Adrenal gland (tissue), 12 donors: ENCODE results near the gene DYNC1I1. TPM values are rescaled to one million over a fixed set of nuclear protein-coding genes. Genes with fewer than 3 reads are reported as not detected.

Source experiments
- DNase-seq, 7 donors: peaks; one replicate each; pipeline ENCODE4 v3.0.0-alpha.2; 2019 to 2020
- H3K27ac ChIP-seq, 5 donors: fragments of 200-600 bp; sonication (generic) in 4 of 5; 1 replicate in 3 of 5; 2 replicates in 2 of 5; pipeline versions ENCODE4 v1.5.1 to v1.8.0; 2016 to 2020; ENCODE audit warnings: mild to moderate bottlenecking in 1 of 5
- H3K27me3 ChIP-seq: fragments of 200-600 bp; 2 replicates; pipeline ENCODE4 v1.8.0; 2021
- H3K36me3 ChIP-seq, 2 donors: fragments of 200-600 bp; replicated peaks in 1 of 2; 1 replicate in 1 of 2; 2 replicates in 1 of 2; pipeline versions ENCODE4 v1.5.1 to v1.8.0; 2018 to 2022
- H3K4me1 ChIP-seq, 2 donors: fragments of 200-600 bp; replicated peaks in 1 of 2; 1 replicate in 1 of 2; 2 replicates in 1 of 2; pipeline versions ENCODE4 v1.5.1 to v1.8.0; 2018 to 2021
- H3K4me3 ChIP-seq, 4 donors: fragments of 200-600 bp; sonication (generic) in 3 of 4; one replicate each; pipeline ENCODE4 v1.5.1; 2016 to 2018
- H3K9me3 ChIP-seq, 3 donors: fragments of 200-600 bp; sonication (generic) in 1 of 3; replicated peaks in 1 of 3; 1 replicate in 2 of 3; 2 replicates in 1 of 3; pipeline versions ENCODE4 v1.5.1 to v1.8.0; 2016 to 2021
- POLR2A ChIP-seq, 2 donors: fragments of 450-650 bp; IDR thresholded peaks; one replicate each; pipeline ENCODE4 v1.6.1; 2017; ENCODE audit warnings: antibody characterized with exemption in 2 of 2, mild to moderate bottlenecking in 2 of 2, moderate library complexity in 1 of 2
- WGBS, 4 donors: extraction: QIAGEN DNeasy Blood & Tissue Kit in 2 of 4; methylation state at CpG; one replicate each; pipeline versions ENCODE4 v1.1.5 to v1.1.7; 2013 to 2017; 5-methylcytosine and 5-hydroxymethylcytosine counted together
- intact Hi-C, 2 donors: fragments of 100-400 bp; cut with DNase I; formaldehyde crosslinking; loops; one replicate each; pipeline versions ENCODE4 v1.14.1 to v1.15.0; 2022 to 2023
- polyA plus RNA-seq, 3 donors: library from polyadenylated mRNA; stranded (reverse); fragments of 200-250 nt in 2 of 3; fragments of 350-450 nt in 1 of 3; fragmentation: Illumina TruSeq in 1 of 3; extraction: RNeasy Lipid Tissue Mini Kit (QIAGEN cat#74804) in 1 of 3; gene quantifications; one replicate each; pipeline ENCODE4 v1.2.3, GENCODE V29; 2013 to 2014
- total RNA-seq, 9 donors: library from RNA; depleted of rRNA in 4 of 9; stranded (reverse); fragments of >200 nt in 4 of 9; fragments of 120-200 nt in 1 of 9; fragmentation: NEBNext Ultra II Directional in 1 of 9; extraction: Animal tissue kit (Norgen Biotek cat#: 25700) in 1 of 9; gene quantifications; one replicate each; pipeline versions ENCODE4 v1.1.0 to v1.2.4, GENCODE V29; 2013 to 2023
- TF ChIP-seq, protein P1 (sequence below), 6 experiments: fragments of 450-650 bp in 4 of 6; fragments of 200-600 bp in 2 of 6; sonication (generic) in 1 of 6; IDR thresholded peaks; 1 replicate in 5 of 6; 2 replicates in 1 of 6; pipeline versions ENCODE4 v1.5.1 to v1.8.0; 2016 to 2021; ENCODE audit warnings: antibody characterized with exemption in 6 of 6, mild to moderate bottlenecking in 2 of 6, moderate library complexity in 1 of 6
- donor health status: healthy with polysubstance abuse.
- donor health status: Bipolar disorder and iron deficiency.
- donor health status: DM: yes; HTN: yes; CAD: no.
- donor health status: DM: no; HTN: no; CAD: no.
- donor health status: DM: no; HTN: no; CAD: no.
- donor health status: DM: yes; HTN: yes; CAD: no.

Gene DYNC1I1
- total and polyA plus RNA-seq, 12 donors, result 0.97 to 42.6 (median 8.2) TPM

GRCh38 chr7:95878677-95879076 lies 106.3 kb downstream of the DYNC1I1 start:
- H3K27me3 ChIP-seq, result no peaks in the 10 kb centered on the region
- H3K27ac ChIP-seq, result no peak overlapping the region
- intact Hi-C loops, result no loop called here
- no peaks in the 10 kb centered on the region for H3K4me1 ChIP-seq
- H3K36me3 ChIP-seq, result no peaks in the 10 kb centered on the region
- DNase-seq, result no peak
- TF ChIP-seq, protein P1, sequence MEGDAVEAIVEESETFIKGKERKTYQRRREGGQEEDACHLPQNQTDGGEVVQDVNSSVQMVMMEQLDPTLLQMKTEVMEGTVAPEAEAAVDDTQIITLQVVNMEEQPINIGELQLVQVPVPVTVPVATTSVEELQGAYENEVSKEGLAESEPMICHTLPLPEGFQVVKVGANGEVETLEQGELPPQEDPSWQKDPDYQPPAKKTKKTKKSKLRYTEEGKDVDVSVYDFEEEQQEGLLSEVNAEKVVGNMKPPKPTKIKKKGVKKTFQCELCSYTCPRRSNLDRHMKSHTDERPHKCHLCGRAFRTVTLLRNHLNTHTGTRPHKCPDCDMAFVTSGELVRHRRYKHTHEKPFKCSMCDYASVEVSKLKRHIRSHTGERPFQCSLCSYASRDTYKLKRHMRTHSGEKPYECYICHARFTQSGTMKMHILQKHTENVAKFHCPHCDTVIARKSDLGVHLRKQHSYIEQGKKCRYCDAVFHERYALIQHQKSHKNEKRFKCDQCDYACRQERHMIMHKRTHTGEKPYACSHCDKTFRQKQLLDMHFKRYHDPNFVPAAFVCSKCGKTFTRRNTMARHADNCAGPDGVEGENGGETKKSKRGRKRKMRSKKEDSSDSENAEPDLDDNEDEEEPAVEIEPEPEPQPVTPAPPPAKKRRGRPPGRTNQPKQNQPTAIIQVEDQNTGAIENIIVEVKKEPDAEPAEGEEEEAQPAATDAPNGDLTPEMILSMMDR (IDR thresholded peaks at IDR 0.05), result no peak
- no peak for TF ChIP-seq POLR2A (IDR thresholded peaks at IDR 0.05)
- H3K4me3 ChIP-seq, result no peak overlapping the region
- H3K9me3 ChIP-seq, result no peaks in the 10 kb centered on the region

DNA sequence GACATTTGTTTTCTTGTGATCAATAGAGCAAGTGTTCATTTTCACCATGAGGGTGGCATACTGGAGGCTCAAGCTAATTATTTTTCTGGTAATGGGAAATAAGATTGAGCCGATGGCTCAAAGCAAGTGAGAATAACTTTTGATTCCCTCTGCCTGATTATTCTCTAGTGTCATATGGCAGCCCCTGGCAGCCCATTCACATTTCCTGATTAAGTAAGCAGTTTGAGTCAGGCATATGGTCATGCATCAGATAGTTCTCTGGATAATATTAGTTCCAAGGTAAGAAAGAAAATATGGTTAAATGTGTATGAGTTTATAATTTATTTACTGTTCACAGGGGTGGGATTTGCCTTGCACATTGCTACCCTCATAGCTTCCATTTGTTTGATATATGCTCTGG lies 109.2 kb downstream of the DYNC1I1 start:
- WGBS, 4 donors, result 69 to 90% (median 74%) methylated on average over 1 of the region's 1 CpG
- Histone ChIP-seq H3K36me3 (no peaks in the 10 kb centered on the region), H3K4me3 (no peak overlapping the region), H3K4me1 (no peaks in the 10 kb centered on the region), H3K27ac (no peak overlapping the region), H3K9me3 (no peaks in the 10 kb centered on the region), H3K27me3 (no peaks in the 10 kb centered on the region)
- TF ChIP-seq, protein P1 (IDR thresholded peaks at IDR 0.05), result no peak
- TF ChIP-seq POLR2A (IDR thresholded peaks at IDR 0.05), result no peak
- no peak for DNase-seq
- intact Hi-C loops, result no loop called here

DNA sequence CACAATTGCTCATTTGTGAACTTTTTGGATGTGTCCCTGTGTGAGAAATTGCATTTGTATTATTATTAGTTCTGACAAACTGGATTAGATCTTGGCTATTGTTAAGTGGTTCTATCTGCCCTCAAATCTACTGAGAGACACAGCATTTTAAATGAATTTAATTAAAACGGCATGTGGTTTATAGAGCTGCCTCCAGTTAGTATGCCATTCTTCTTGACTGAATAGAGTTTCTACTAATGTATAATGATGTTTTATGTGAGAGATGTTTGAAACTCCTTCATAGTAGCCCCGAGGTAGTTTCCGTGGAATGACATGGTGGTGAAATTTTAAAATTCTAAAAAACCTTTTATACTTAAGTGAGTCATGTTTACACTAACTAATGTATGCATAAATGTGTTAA lies 110.9 kb downstream of the DYNC1I1 start:
- TF ChIP-seq, protein P1 (IDR thresholded peaks at IDR 0.05), result no peak
- TF ChIP-seq POLR2A (IDR thresholded peaks at IDR 0.05), result no peak
- DNase-seq, result no peak
- 77 to 84% (median 83%) methylated on average over 3 of the region's 3 CpGs for WGBS, 4 donors
- no peaks in the 10 kb centered on the region for H3K27me3 ChIP-seq
- no peaks in the 10 kb centered on the region for H3K36me3 ChIP-seq
- no peaks in the 10 kb centered on the region for H3K9me3 ChIP-seq
- H3K4me3 ChIP-seq, result no peak overlapping the region
- intact Hi-C loops, result no loop called here
- no peak overlapping the region for H3K27ac ChIP-seq
- H3K4me1 ChIP-seq, result no peaks in the 10 kb centered on the region

GRCh38 chr7:95886501-95887090 lies 114.2 kb downstream of the DYNC1I1 start:
- Histone ChIP-seq H3K27ac (no peak overlapping the region), H3K27me3 (no peaks in the 10 kb centered on the region), H3K4me1 (no peaks in the 10 kb centered on the region), H3K9me3 (no peaks in the 10 kb centered on the region), H3K36me3 (no peaks in the 10 kb centered on the region), H3K4me3 (no peak overlapping the region)
- no peak for DNase-seq
- WGBS, 4 donors, result 28 to 35% (median 32%) methylated on average over 4 of the region's 4 CpGs
- TF ChIP-seq, protein P1 (IDR thresholded peaks at IDR 0.05), result no peak
- no peak for TF ChIP-seq POLR2A (IDR thresholded peaks at IDR 0.05)
- intact Hi-C loops, result no loop called here
